Measurements from ENCODE around the gene FBXO15. TPM values are rescaled to one million over a fixed set of nuclear protein-coding genes. Genes with fewer than 3 reads are reported as not detected.

The FBXO15 gene
- total RNA-seq, 1 experiment from 2014 or later = 0.39 TPM

GRCh38 chr18:74140582-74140981, 7.1 kb downstream of the FBXO15 start:
- no peak overlapping the region for H3K4me2 ChIP-seq (ENCODE audit: insufficient read depth, insufficient read length, low read length)
- H4K8ac ChIP-seq (replicated peaks; ENCODE audit: insufficient read length, low read depth, low read length) = no peak overlapping the region
- Mint-ChIP-seq H3K27ac (no peak overlapping the region; a peak in 1 of 7 replicates), H3K4me3 (no peak overlapping the region), H3K27me3 (ENCODE audit: low read depth) (peaks cover 10% of the 10 kb centered on the region), H3K4me1 (peaks cover 6 to 14% of the 10 kb centered on the region in 2 experiments; a peak in 3 of 4 replicates), H3K36me3 (ENCODE audit: insufficient read depth in 1 of 3, low read depth in 3 of 3) (no peaks in the 10 kb centered on the region; a peak in 1 of 7 replicates), H3K9me3 (no peaks in the 10 kb centered on the region)
- no peak for TF ChIP-seq CTCF (conservative IDR thresholded peaks at IDR 0.05)
- no peak overlapping the region for H2BK5ac ChIP-seq (ENCODE audit: insufficient read length, low read length)
- H3K27me3 ChIP-seq (ENCODE audit: insufficient read depth, low read length) = no peaks in the 10 kb centered on the region
- H2AFZ ChIP-seq (ENCODE audit: low read length) = no peak overlapping the region
- WGBS (ENCODE audit: extremely low coverage, insufficient read length, low lambda C conversion rate) = no CpG with 5 or more reads among the region's 1 CpG
- no peak overlapping the region for H3K14ac ChIP-seq (ENCODE audit: insufficient read depth, low read length)
- H3T11ph ChIP-seq (ENCODE audit: low read length) = no peak overlapping the region
- no peak for DNase-seq
- no peak overlapping the region for H4K5ac ChIP-seq (ENCODE audit: insufficient read length, low read depth, low read length)
- H3K23ac ChIP-seq (ENCODE audit: insufficient read length, low read depth, low read length) = no peak overlapping the region
- H3K18ac ChIP-seq (ENCODE audit: insufficient read length, low read depth, low read length) = no peak overlapping the region
- no peak overlapping the region for H2BK20ac ChIP-seq (ENCODE audit: low read depth, low read length, poor library complexity, severe bottlenecking)
- H3K79me2 ChIP-seq (ENCODE audit: insufficient read depth, low read length) = no peaks in the 10 kb centered on the region
- H3K4me1 ChIP-seq (ENCODE audit: insufficient read depth, low read length) = 0 out of 2 replicates have a peak, but pooled peaks cover 3% of the 10 kb centered on the region
- H2BK15ac ChIP-seq (ENCODE audit: low read depth, low read length) = no peak overlapping the region
- no peak overlapping the region for H4K91ac ChIP-seq (ENCODE audit: insufficient read length, low read depth, low read length)
- H3K9ac ChIP-seq (ENCODE audit: extremely low read depth, insufficient read length, low read length) = no peak overlapping the region
- H3K4ac ChIP-seq (ENCODE audit: low read depth, low read length) = no peak overlapping the region
- H2AK5ac ChIP-seq (ENCODE audit: insufficient read length, low read length) = no peak overlapping the region
- no peak overlapping the region for H3K27ac ChIP-seq (ENCODE audit: insufficient read length, low read depth, low read length)
- H3K79me1 ChIP-seq (ENCODE audit: insufficient read depth, low read depth, low read length, poor library complexity, severe bottlenecking) = no peaks in the 10 kb centered on the region
- H3K9me3 ChIP-seq (ENCODE audit: control insufficient read depth, low read depth, low read length) = no peaks in the 10 kb centered on the region
- no peaks in the 10 kb centered on the region for H4K20me1 ChIP-seq (ENCODE audit: control insufficient read depth, insufficient read depth, insufficient read length)
- H2BK12ac ChIP-seq (ENCODE audit: insufficient read length, low read depth, low read length) = no peak overlapping the region
- no peaks in the 10 kb centered on the region for H3K23me2 ChIP-seq (ENCODE audit: insufficient read length, low read depth, low read length, poor library complexity, severe bottlenecking)
- H3K56ac ChIP-seq (ENCODE audit: insufficient read length, low read depth, low read length) = no peak overlapping the region
- no peak overlapping the region for H2BK120ac ChIP-seq (ENCODE audit: low read depth, low read length, poor library complexity, severe bottlenecking)

All from H9 (cell line).